ENCODE measurements around the gene CADM1. TPM values are rescaled to one million over a fixed set of nuclear protein-coding genes. Genes with fewer than 3 reads are reported as not detected.

CADM1 gene
- polyA plus RNA-seq, 4 donors, result 2.2 to 10.9 (median 5.8) TPM

DNA sequence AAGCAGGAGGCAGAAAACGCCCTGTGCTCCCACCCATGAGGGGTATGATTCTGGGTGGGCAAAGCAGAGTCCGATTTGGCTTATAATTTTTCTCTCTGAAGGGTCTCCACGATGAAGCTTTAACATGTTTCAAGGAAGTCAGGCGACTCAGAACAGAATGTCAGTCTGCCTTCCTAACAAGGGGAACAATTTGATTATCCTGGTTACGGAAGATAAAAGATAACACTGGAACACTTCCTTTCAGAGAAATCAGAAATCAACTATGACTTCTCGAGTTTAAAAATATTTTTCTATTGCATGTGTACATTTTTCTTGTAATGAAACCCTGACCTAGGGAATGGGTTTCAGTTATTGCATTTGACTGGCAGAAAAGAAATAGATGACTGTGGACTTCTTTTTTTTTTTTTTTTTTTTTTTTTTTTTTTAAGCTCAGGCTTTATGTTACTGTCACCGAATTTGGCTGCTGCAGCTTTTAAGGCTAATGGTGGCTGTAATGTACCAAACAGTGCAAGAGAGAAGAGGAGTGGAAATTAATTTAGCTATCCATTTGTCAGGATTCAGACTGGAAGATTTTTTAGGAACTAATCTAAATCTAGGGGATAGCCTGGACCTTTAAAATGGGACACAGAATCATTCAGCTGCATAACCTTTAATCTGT, 297.7 kb downstream of the CADM1 start:
- no peaks in the 10 kb centered on the region for H3K9me3 ChIP-seq (ENCODE audit: control insufficient read depth in 2 of 2, insufficient read depth in 1 of 2, low read depth in 1 of 2, low read length in 1 of 2)
- no peak overlapping the region for H3K27ac ChIP-seq (ENCODE audit: low read depth in 1 of 3, low read length in 2 of 3)
- H3K4me3 ChIP-seq (ENCODE audit: low read depth in 1 of 3, low read length in 3 of 3), result no peak overlapping the region
- FAIRE-seq (no peak), DNase-seq (no peak)
- no peaks in the 10 kb centered on the region for H3K4me1 ChIP-seq (ENCODE audit: control insufficient read depth in 3 of 3, insufficient read depth in 2 of 3, low read depth in 1 of 3, low read length in 2 of 3)
- no peaks in the 10 kb centered on the region for H3K27me3 ChIP-seq (ENCODE audit: control insufficient read depth in 3 of 3, insufficient read depth in 3 of 3, low read length in 3 of 3)
- WGBS, 3 donors, result 80 to 92% (median 91%) methylated on average over 7 of the region's 7 CpGs
- no peaks in the 10 kb centered on the region for H3K36me3 ChIP-seq (ENCODE audit: control insufficient read depth in 3 of 3, insufficient read depth in 2 of 3, low read depth in 1 of 3, low read length in 3 of 3)

DNA sequence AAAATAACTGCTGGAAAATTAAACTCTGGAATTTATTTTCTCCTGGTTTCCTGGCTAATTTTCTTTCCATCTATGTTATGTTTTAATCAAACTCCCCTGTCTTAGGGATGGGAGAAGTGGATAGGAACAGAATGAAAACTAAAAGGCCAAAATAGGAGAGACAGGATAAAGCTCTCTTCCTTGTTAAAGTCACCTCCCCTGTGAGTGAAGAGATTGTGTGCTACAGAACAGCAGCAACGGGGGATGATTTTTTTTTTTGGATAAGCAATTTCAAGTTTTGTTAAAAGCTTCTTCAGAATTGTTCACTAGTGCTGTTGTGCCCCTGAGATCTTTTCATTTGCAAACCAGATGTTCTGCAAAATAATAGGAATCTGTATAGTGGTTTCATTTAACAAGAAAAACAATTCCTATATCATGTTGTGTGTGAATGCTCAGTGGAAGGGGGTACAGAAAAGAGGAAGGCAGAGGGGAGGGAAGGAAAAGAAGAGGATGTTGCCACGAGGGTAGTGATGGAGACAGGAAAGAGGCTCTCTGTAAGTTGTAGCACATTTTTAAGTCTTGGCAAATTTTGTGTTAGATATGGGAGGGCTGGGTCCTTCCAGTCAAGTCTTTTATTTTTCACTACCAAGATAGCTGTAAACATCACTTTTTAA, 301.2 kb downstream of the CADM1 start:
- no peaks in the 10 kb centered on the region for H3K4me1 ChIP-seq (ENCODE audit: control insufficient read depth in 3 of 3, insufficient read depth in 2 of 3, low read depth in 1 of 3, low read length in 2 of 3)
- 38 to 76% (median 57%) methylated on average over 2 of the region's 2 CpGs for WGBS, 3 donors
- no peaks in the 10 kb centered on the region for H3K36me3 ChIP-seq (ENCODE audit: control insufficient read depth in 3 of 3, insufficient read depth in 2 of 3, low read depth in 1 of 3, low read length in 3 of 3)
- no peaks in the 10 kb centered on the region for H3K9me3 ChIP-seq (ENCODE audit: control insufficient read depth in 2 of 2, insufficient read depth in 1 of 2, low read depth in 1 of 2, low read length in 1 of 2)
- H3K27me3 ChIP-seq (ENCODE audit: control insufficient read depth in 3 of 3, insufficient read depth in 3 of 3, low read length in 3 of 3), result no peaks in the 10 kb centered on the region
- DNase-seq (no peak), FAIRE-seq (no peak)
- no peak overlapping the region for H3K27ac ChIP-seq (ENCODE audit: low read depth in 1 of 3, low read length in 2 of 3)
- H3K4me3 ChIP-seq (ENCODE audit: low read depth in 1 of 3, low read length in 3 of 3), result no peak overlapping the region

DNA sequence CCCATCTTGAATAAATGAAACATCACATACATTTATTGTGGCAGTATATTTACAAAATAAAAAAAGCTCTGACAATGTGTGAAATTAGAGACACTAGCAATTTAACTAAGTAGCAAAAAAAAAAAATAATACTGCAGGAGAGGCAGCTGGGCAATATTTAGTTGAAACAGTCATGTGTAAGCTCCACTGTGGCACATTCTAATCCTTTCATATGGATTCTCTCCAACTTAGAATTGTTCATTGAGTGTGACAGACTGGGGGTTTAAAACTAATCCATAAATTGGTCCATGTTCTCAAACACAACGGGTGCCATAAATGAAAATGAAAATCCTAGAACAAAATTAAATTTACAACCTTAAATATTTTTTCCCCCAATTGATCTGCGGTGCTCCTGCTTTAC, 302.1 kb downstream of the CADM1 start:
- WGBS, 3 donors, result 79 to 95% (median 89%) methylated on average over 2 of the region's 2 CpGs
- no peak for DNase-seq
- H3K27ac ChIP-seq (ENCODE audit: low read depth in 1 of 3, low read length in 2 of 3), result no peak overlapping the region
- FAIRE-seq, result no peak
- no peaks in the 10 kb centered on the region for H3K4me1 ChIP-seq (ENCODE audit: control insufficient read depth in 3 of 3, insufficient read depth in 2 of 3, low read depth in 1 of 3, low read length in 2 of 3)
- H3K4me3 ChIP-seq (ENCODE audit: low read depth in 1 of 3, low read length in 3 of 3), result no peak overlapping the region
- no peaks in the 10 kb centered on the region for H3K27me3 ChIP-seq (ENCODE audit: control insufficient read depth in 3 of 3, insufficient read depth in 3 of 3, low read length in 3 of 3)
- H3K9me3 ChIP-seq (ENCODE audit: control insufficient read depth in 2 of 2, insufficient read depth in 1 of 2, low read depth in 1 of 2, low read length in 1 of 2), result no peaks in the 10 kb centered on the region
- H3K36me3 ChIP-seq (ENCODE audit: control insufficient read depth in 3 of 3, insufficient read depth in 2 of 3, low read depth in 1 of 3, low read length in 3 of 3), result no peaks in the 10 kb centered on the region

DNA sequence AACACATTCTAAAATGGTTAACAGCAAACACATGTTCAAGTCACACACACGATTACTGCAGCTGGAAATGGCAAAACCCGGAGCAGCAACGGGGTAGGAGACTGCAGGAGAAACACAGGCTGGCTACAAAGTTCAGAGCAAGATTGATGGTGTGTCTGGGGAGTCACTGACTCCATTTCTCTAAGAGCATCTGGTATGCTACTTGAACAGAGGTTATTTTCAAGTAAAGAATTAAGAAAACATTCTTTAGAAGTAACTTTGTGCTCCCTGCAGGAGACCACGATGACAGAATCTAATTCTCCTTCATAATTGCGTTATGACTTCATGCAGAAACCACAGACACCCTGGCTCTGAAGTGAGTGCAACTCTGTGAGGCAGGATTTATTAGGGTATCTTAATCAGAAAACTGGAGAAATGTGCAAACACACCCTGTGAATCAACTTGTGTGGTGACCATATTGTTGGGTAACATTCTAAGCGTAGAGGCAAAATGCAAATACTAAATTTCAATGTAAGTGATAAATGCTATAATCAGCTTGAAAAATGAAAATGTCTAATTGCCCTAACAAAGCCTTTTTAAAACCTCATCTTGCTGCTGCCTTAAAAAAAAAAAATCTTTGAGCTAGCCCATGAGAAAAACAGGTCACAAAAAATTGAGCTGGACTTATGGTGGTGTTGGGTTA, 303.0 kb downstream of the CADM1 start:
- Histone ChIP-seq H3K27me3 (ENCODE audit: control insufficient read depth in 3 of 3, insufficient read depth in 3 of 3, low read length in 3 of 3) (no peaks in the 10 kb centered on the region), H3K9me3 (ENCODE audit: control insufficient read depth in 2 of 2, insufficient read depth in 1 of 2, low read depth in 1 of 2, low read length in 1 of 2) (no peaks in the 10 kb centered on the region), H3K4me3 (ENCODE audit: low read depth in 1 of 3, low read length in 3 of 3) (no peak overlapping the region), H3K36me3 (ENCODE audit: control insufficient read depth in 3 of 3, insufficient read depth in 2 of 3, low read depth in 1 of 3, low read length in 3 of 3) (no peaks in the 10 kb centered on the region), H3K4me1 (ENCODE audit: control insufficient read depth in 3 of 3, insufficient read depth in 2 of 3, low read depth in 1 of 3, low read length in 2 of 3) (no peaks in the 10 kb centered on the region), H3K27ac (ENCODE audit: low read depth in 1 of 3, low read length in 2 of 3) (no peak overlapping the region)
- FAIRE-seq (no peak), DNase-seq (no peak)
- WGBS, 3 donors, result 67 to 85% (median 76%) methylated on average over 6 of the region's 6 CpGs

DNA sequence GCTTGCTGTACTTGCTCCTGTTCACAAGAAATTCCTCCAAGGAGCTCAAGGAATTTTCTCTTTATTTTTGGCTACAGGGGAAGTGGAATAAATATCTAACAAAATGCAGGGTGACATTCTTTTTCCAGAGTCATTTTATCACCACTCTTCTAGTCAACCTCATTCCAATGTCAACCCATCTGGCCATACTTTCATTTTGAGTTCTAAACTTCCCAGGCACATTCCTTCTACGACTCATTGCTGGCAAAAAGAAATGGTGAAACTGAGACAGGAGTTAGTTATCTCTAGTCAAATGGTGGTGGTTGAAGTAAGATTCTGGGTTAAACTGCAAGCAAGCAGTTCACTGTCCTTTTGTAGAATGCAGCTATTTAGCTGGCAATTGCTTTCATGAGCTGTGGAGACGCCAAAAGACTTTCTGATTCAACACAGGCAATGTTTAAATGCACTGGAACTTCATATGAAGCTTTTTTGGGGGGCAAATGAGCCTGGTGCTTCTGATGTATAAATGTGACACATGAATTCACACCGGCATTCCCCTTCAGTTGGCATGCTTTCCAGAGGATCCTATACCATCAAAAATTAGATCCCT, 304.6 kb downstream of the CADM1 start:
- WGBS, 3 donors, result 77 to 93% (median 84%) methylated on average over 3 of the region's 3 CpGs
- Histone ChIP-seq H3K9me3 (ENCODE audit: control insufficient read depth in 2 of 2, insufficient read depth in 1 of 2, low read depth in 1 of 2, low read length in 1 of 2) (no peaks in the 10 kb centered on the region), H3K4me3 (ENCODE audit: low read depth in 1 of 3, low read length in 3 of 3) (no peak overlapping the region), H3K36me3 (ENCODE audit: control insufficient read depth in 3 of 3, insufficient read depth in 2 of 3, low read depth in 1 of 3, low read length in 3 of 3) (no peaks in the 10 kb centered on the region), H3K27ac (ENCODE audit: low read depth in 1 of 3, low read length in 2 of 3) (no peak overlapping the region), H3K4me1 (ENCODE audit: control insufficient read depth in 3 of 3, insufficient read depth in 2 of 3, low read depth in 1 of 3, low read length in 2 of 3) (no peaks in the 10 kb centered on the region), H3K27me3 (ENCODE audit: control insufficient read depth in 3 of 3, insufficient read depth in 3 of 3, low read length in 3 of 3) (no peaks in the 10 kb centered on the region)
- DNase-seq, result no peak
- FAIRE-seq, result no peak

DNA sequence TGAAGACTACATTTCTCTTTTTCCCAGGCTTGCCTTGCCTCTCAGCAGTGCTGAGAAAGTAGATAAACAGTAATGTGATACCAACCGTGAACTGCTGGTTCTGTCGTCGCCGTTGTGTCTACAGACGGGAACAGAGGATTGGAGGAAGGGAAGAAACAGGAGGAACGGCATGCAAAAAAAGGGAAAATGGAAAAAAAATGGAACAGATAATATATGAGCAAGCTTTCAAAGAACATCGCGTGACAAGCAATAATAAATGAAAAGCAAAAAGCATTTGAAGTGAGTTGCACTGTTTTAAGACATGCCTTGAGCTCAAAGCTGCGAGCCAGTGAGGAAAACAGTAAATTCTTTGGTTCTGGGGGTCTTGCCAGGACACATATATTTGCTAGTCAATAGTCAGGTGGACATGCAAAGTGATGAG, 305.9 kb downstream of the CADM1 start:
- H3K9me3 ChIP-seq (ENCODE audit: control insufficient read depth in 2 of 2, insufficient read depth in 1 of 2, low read depth in 1 of 2, low read length in 1 of 2), result no peaks in the 10 kb centered on the region
- H3K36me3 ChIP-seq (ENCODE audit: control insufficient read depth in 3 of 3, insufficient read depth in 2 of 3, low read depth in 1 of 3, low read length in 3 of 3), result no peaks in the 10 kb centered on the region
- no peaks in the 10 kb centered on the region for H3K27me3 ChIP-seq (ENCODE audit: control insufficient read depth in 3 of 3, insufficient read depth in 3 of 3, low read length in 3 of 3)
- 80 to 92% (median 89%) methylated on average over 9 of the region's 9 CpGs for WGBS, 3 donors
- H3K4me1 ChIP-seq (ENCODE audit: control insufficient read depth in 3 of 3, insufficient read depth in 2 of 3, low read depth in 1 of 3, low read length in 2 of 3), result no peaks in the 10 kb centered on the region
- no peak for FAIRE-seq
- H3K4me3 ChIP-seq (ENCODE audit: low read depth in 1 of 3, low read length in 3 of 3), result no peak overlapping the region
- no peak for DNase-seq
- H3K27ac ChIP-seq (ENCODE audit: low read depth in 1 of 3, low read length in 2 of 3), result no peak overlapping the region

DNA sequence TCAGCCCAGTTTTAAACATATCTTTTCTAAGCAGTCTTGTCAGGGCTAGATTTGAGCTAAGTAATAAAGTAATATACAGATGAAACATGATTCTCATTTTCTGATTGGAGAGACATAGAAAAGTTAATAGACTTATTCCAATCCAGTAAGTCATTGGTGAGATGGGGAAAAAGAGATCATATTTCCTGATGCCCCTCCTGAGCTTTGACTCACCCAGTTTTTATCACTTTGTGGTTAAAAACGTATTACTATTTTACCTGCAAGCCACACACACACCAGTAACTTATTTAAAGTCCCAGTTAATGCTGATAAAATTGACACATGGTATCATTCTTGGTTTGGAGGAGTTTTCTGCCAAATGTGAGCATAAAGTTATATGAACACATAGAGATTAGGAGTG, 306.8 kb downstream of the CADM1 start:
- Histone ChIP-seq H3K27me3 (ENCODE audit: control insufficient read depth in 3 of 3, insufficient read depth in 3 of 3, low read length in 3 of 3) (no peaks in the 10 kb centered on the region), H3K27ac (ENCODE audit: low read depth in 1 of 3, low read length in 2 of 3) (no peak overlapping the region), H3K9me3 (ENCODE audit: control insufficient read depth in 2 of 2, insufficient read depth in 1 of 2, low read depth in 1 of 2, low read length in 1 of 2) (no peaks in the 10 kb centered on the region), H3K4me3 (ENCODE audit: low read depth in 1 of 3, low read length in 3 of 3) (no peak overlapping the region), H3K4me1 (ENCODE audit: control insufficient read depth in 3 of 3, insufficient read depth in 2 of 3, low read depth in 1 of 3, low read length in 2 of 3) (no peaks in the 10 kb centered on the region), H3K36me3 (ENCODE audit: control insufficient read depth in 3 of 3, insufficient read depth in 2 of 3, low read depth in 1 of 3, low read length in 3 of 3) (no peaks in the 10 kb centered on the region)
- 39 to 58% (median 44%) methylated on average over 1 of the region's 1 CpG for WGBS, 3 donors
- DNase-seq, result no peak
- FAIRE-seq, result no peak

DNA sequence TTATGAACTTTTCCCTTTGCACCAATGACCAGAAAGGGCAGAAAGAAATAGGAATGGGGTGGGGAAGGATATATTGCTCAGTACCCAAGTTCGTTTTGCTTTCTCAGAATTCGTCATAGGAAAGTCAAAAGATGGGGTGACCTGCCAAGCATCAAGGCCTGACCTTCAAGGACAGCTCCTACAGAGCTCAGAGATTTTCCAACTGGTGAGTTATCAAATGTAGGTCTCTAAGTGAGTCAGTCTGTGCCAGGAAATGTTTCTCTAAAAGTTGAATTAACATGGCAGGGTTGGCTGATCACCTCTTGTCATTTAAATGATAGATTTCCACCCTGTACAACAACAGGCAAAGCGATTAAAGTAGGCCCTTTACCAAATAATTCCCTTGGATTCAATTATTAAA, 307.2 kb downstream of the CADM1 start:
- no peak for DNase-seq
- H3K27me3 ChIP-seq (ENCODE audit: control insufficient read depth in 3 of 3, insufficient read depth in 3 of 3, low read length in 3 of 3), result no peaks in the 10 kb centered on the region
- H3K36me3 ChIP-seq (ENCODE audit: control insufficient read depth in 3 of 3, insufficient read depth in 2 of 3, low read depth in 1 of 3, low read length in 3 of 3), result no peaks in the 10 kb centered on the region
- H3K4me1 ChIP-seq (ENCODE audit: control insufficient read depth in 3 of 3, insufficient read depth in 2 of 3, low read depth in 1 of 3, low read length in 2 of 3), result no peaks in the 10 kb centered on the region
- no peak overlapping the region for H3K4me3 ChIP-seq (ENCODE audit: low read depth in 1 of 3, low read length in 3 of 3)
- no peaks in the 10 kb centered on the region for H3K9me3 ChIP-seq (ENCODE audit: control insufficient read depth in 2 of 2, insufficient read depth in 1 of 2, low read depth in 1 of 2, low read length in 1 of 2)
- no peak for FAIRE-seq
- H3K27ac ChIP-seq (ENCODE audit: low read depth in 1 of 3, low read length in 2 of 3), result no peak overlapping the region
- WGBS, 3 donors, result 81 to 89% (median 85%) methylated on average over 3 of the region's 3 CpGs
